IPS-18c (cell line): ENCODE results near the gene DDX31.
"Not testable (repeated sequence)": the region's sequence is repeated elsewhere in the genome, so short reads cannot be mapped to it uniquely, and the experiment has no call there.

Source experiments
- H3K4me3 ChIP-seq: 2 replicates; pipeline ENCODE4 v1.7.0; 2013; ENCODE audit warnings: low read depth, mild to moderate bottlenecking, low read length, moderate library complexity; ENCODE audit not compliant: insufficient read depth
- H3K9me3 ChIP-seq: one replicate; pipeline ENCODE4 v1.6.1; 2013; ENCODE audit warnings: mild to moderate bottlenecking, low read length, moderate library complexity; ENCODE audit not compliant: control insufficient read depth, insufficient read depth

Gene DDX31

GRCh38 chr9:132669698-132670456, at the start of gene DDX31:
DDX31 (minus strand) TSS chr9:132669983; CDS start chr9:132669934, 49 bp downstream.
- Histone ChIP-seq H3K4me3 (peak within 1 kb of the TSS; percentile 96), H3K9me3 (no peaks in the 10 kb centered on the region)

- H3K9me3 ChIP-seq, H3K4me3 ChIP-seq: not testable (repeated sequence)
Observed at GRCh38 chr9:132718381-132718928, 48.7 kb upstream of the DDX31 start.

- Histone ChIP-seq H3K9me3 (no peaks in the 10 kb centered on the region), H3K4me3 (no peak overlapping the region; the same call in 1 of the 2 replicates)
Observed at GRCh38 chr9:132717326-132717945, 47.7 kb upstream of the DDX31 start.

GRCh38 chr9:132716007-132716406, 46.2 kb upstream of the DDX31 start:
- H3K4me3 ChIP-seq, result no peak overlapping the region

GRCh38 chr9:132712753-132713152, 43.0 kb upstream of the DDX31 start:
- H3K4me3 ChIP-seq, result no peak overlapping the region
- no peaks in the 10 kb centered on the region for H3K9me3 ChIP-seq

More at GRCh38 chr9:132716007-132716406, 46.2 kb upstream of the DDX31 start:
- no peaks in the 10 kb centered on the region for H3K9me3 ChIP-seq

GRCh38 chr9:132711846-132712245, 42.1 kb upstream of the DDX31 start:
- no peaks in the 10 kb centered on the region for H3K9me3 ChIP-seq

GRCh38 chr9:132711152-132711551, 41.4 kb upstream of the DDX31 start:
- not testable (repeated sequence) for H3K4me3 ChIP-seq

More at GRCh38 chr9:132711846-132712245, 42.1 kb upstream of the DDX31 start:
- no peak overlapping the region for H3K4me3 ChIP-seq

GRCh38 chr9:132710333-132710732, 40.5 kb upstream of the DDX31 start:
- no peak overlapping the region for H3K4me3 ChIP-seq
- H3K9me3 ChIP-seq, result no peaks in the 10 kb centered on the region

More at GRCh38 chr9:132711152-132711551, 41.4 kb upstream of the DDX31 start:
- not testable (repeated sequence) for H3K9me3 ChIP-seq

- H3K9me3 ChIP-seq, result no peaks in the 10 kb centered on the region
- no peak overlapping the region for H3K4me3 ChIP-seq
Observed at GRCh38 chr9:132708769-132709430, 39.1 kb upstream of the DDX31 start.

GRCh38 chr9:132708239-132708638, 38.5 kb upstream of the DDX31 start:
- H3K4me3 ChIP-seq, result no peak overlapping the region
- no peaks in the 10 kb centered on the region for H3K9me3 ChIP-seq

- Histone ChIP-seq H3K9me3 (peaks cover 3% of the 10 kb centered on the region), H3K4me3 (no peak overlapping the region)
Observed at GRCh38 chr9:132703336-132703735, 33.6 kb upstream of the DDX31 start.

GRCh38 chr9:132702254-132702653, 32.5 kb upstream of the DDX31 start:
- H3K4me3 ChIP-seq, result no peak overlapping the region

GRCh38 chr9:132699956-132700355, 30.2 kb upstream of the DDX31 start:
- peaks cover 3% of the 10 kb centered on the region for H3K9me3 ChIP-seq

More at GRCh38 chr9:132702254-132702653, 32.5 kb upstream of the DDX31 start:
- H3K9me3 ChIP-seq, result peaks cover 3% of the 10 kb centered on the region

GRCh38 chr9:132698989-132699388, 29.2 kb upstream of the DDX31 start:
- Histone ChIP-seq H3K4me3 (no peak overlapping the region), H3K9me3 (peaks cover 3% of the 10 kb centered on the region)

More at GRCh38 chr9:132699956-132700355, 30.2 kb upstream of the DDX31 start:
- H3K4me3 ChIP-seq, result no peak overlapping the region

- Histone ChIP-seq H3K4me3 (no peak overlapping the region), H3K9me3 (peaks cover 3% of the 10 kb centered on the region)
Observed at GRCh38 chr9:132697230-132697629, 27.4 kb upstream of the DDX31 start.

- Histone ChIP-seq H3K4me3 (no peak overlapping the region), H3K9me3 (no peaks in the 10 kb centered on the region)
Observed at GRCh38 chr9:132694144-132694543, 24.4 kb upstream of the DDX31 start.

- Histone ChIP-seq H3K9me3 (no peaks in the 10 kb centered on the region), H3K4me3 (no peak overlapping the region)
Observed at GRCh38 chr9:132690696-132691095, 20.9 kb upstream of the DDX31 start.
